Lower lobe of right lung (tissue), 2 donors: ENCODE measurements around the gene TACC2. TPM values are rescaled to one million over a fixed set of nuclear protein-coding genes. Genes with fewer than 3 reads are reported as not detected.

ENCODE experiments used
- ATAC-seq, 2 donors: fragments of 200-7000 bp; cut with Tn5 transposase; one replicate each; pipeline ENCODE4 v1.9.1; 2020 to 2022; ENCODE audit warnings: mild to moderate bottlenecking in 2 of 2, moderate library complexity in 2 of 2
- DNase-seq: peaks from one replicate; pipeline ENCODE4 v3.0.0-alpha.2; 2020
- H3K27ac ChIP-seq: fragments of 200-600 bp; one replicate; pipeline ENCODE4 v1.8.0; 2022
- H3K27me3 ChIP-seq: fragments of 200-600 bp; one replicate; pipeline ENCODE4 v1.8.0; 2022; ENCODE audit warnings: low read depth
- H3K36me3 ChIP-seq: fragments of 200-600 bp; one replicate; pipeline ENCODE4 v1.8.0; 2022; ENCODE audit warnings: mild to moderate bottlenecking
- H3K4me1 ChIP-seq: fragments of 200-600 bp; one replicate; pipeline ENCODE4 v1.8.0; 2022
- H3K4me3 ChIP-seq: fragments of 200-600 bp; one replicate; pipeline ENCODE4 v1.8.0; 2022; ENCODE audit warnings: mild to moderate bottlenecking
- H3K9me3 ChIP-seq: fragments of 200-600 bp; one replicate; pipeline ENCODE4 v1.8.0; 2022
- CTCF ChIP-seq: fragments of 200-600 bp; IDR thresholded peaks from one replicate; pipeline ENCODE4 v1.8.0; 2022; ENCODE audit warnings: antibody characterized with exemption, mild to moderate bottlenecking
- intact Hi-C: fragments of 100-400 bp; cut with DNase I; formaldehyde crosslinking; loops from one replicate; pipeline ENCODE4 v1.11.0; 2022
- total RNA-seq: library from RNA; stranded (reverse); fragmentation: NEBNext Ultra II Directional; extraction: Animal tissue kit (Norgen Biotek cat#: 25700); gene quantifications from one replicate; pipeline ENCODE4 v1.2.1, GENCODE V29; 2021
- donor health status: DM: no; HTN: yes; CAD: no; lungs with severe emphysema.

The TACC2 gene
- total RNA-seq, 1 donor from 2014 or later, result 141 TPM

- H3K9me3 ChIP-seq, result no peaks in the 10 kb centered on the region
- DNase-seq (no peak), ATAC-seq (no peak)
- no peak overlapping the region for H3K4me3 ChIP-seq
- TF ChIP-seq CTCF, result no peak
- peaks cover 26% of the 10 kb centered on the region for H3K36me3 ChIP-seq
- H3K27me3 ChIP-seq, result peaks cover 5% of the 10 kb centered on the region
- H3K27ac ChIP-seq, result no peak overlapping the region
- intact Hi-C loops, result no loop called here
- H3K4me1 ChIP-seq, result peaks cover 39% of the 10 kb centered on the region
Measured at GRCh38 chr10:122168598-122169394, 179.8 kb downstream of the TACC2 start.

GRCh38 chr10:122170802-122171201, 181.8 kb downstream of the TACC2 start:
- DNase-seq (no peak), ATAC-seq (no peak)
- peaks cover 22% of the 10 kb centered on the region for H3K4me1 ChIP-seq
- H3K36me3 ChIP-seq, result peaks cover 31% of the 10 kb centered on the region
- H3K27me3 ChIP-seq, result no peaks in the 10 kb centered on the region
- H3K27ac ChIP-seq, result no peak overlapping the region
- intact Hi-C loops, result no loop called here
- no peaks in the 10 kb centered on the region for H3K9me3 ChIP-seq
- H3K4me3 ChIP-seq, result no peak overlapping the region
- TF ChIP-seq CTCF, result no peak

- Histone ChIP-seq H3K4me3 (no peak overlapping the region), H3K27me3 (no peaks in the 10 kb centered on the region), H3K9me3 (no peaks in the 10 kb centered on the region), H3K27ac (no peak overlapping the region), H3K4me1 (peaks cover 22% of the 10 kb centered on the region), H3K36me3 (peaks cover 28% of the 10 kb centered on the region)
- ATAC-seq (no peak), DNase-seq (no peak)
- intact Hi-C loops, result no loop called here
- no peak for TF ChIP-seq CTCF
Measured at GRCh38 chr10:122171302-122172075, 182.5 kb downstream of the TACC2 start.

GRCh38 chr10:122172361-122173008, 183.5 kb downstream of the TACC2 start:
- Histone ChIP-seq H3K27ac (no peak overlapping the region), H3K9me3 (no peaks in the 10 kb centered on the region), H3K36me3 (peaks cover 28% of the 10 kb centered on the region), H3K4me1 (peaks cover 22% of the 10 kb centered on the region), H3K4me3 (no peak overlapping the region), H3K27me3 (no peaks in the 10 kb centered on the region)
- no peak for TF ChIP-seq CTCF
- intact Hi-C loops, result no loop called here
- DNase-seq (no peak), ATAC-seq (peak in 1 of 2 donors; percentile 4)

- Histone ChIP-seq H3K4me1 (peaks cover 22% of the 10 kb centered on the region), H3K9me3 (no peaks in the 10 kb centered on the region), H3K27me3 (no peaks in the 10 kb centered on the region), H3K4me3 (no peak overlapping the region), H3K27ac (no peak overlapping the region), H3K36me3 (peaks cover 28% of the 10 kb centered on the region)
- DNase-seq, result no peak
- intact Hi-C loops, result no loop called here
- ATAC-seq, result peak; percentile 21 to 27
- TF ChIP-seq CTCF, result no peak
Measured at GRCh38 chr10:122173337-122173736, 184.4 kb downstream of the TACC2 start.
